GM12875 (cell line): ENCODE measurements around the gene PKN3.

Experiments used
- H3K4me3 ChIP-seq: one replicate; pipeline ENCODE4 v1.5.1; 2011; ENCODE audit warnings: low read depth, low read length, control low read depth
- CTCF ChIP-seq: IDR thresholded peaks from 2 replicates; pipeline ENCODE4 v1.5.1; 2011; ENCODE audit warnings: low read depth, mild to moderate bottlenecking, control low read depth, inconsistent platforms, low read length, moderate library complexity, borderline replicate concordance; ENCODE audit not compliant: insufficient read depth

Gene PKN3

GRCh38 chr9:128753627-128754026, 51.3 kb downstream of the PKN3 start:
- H3K4me3 ChIP-seq = no peak overlapping the region
- no peak for TF ChIP-seq CTCF

- no peak overlapping the region for H3K4me3 ChIP-seq
- TF ChIP-seq CTCF = no peak
Measured at GRCh38 chr9:128757602-128758001, 55.3 kb downstream of the PKN3 start.

GRCh38 chr9:128762671-128763449, 60.6 kb downstream of the PKN3 start:
- TF ChIP-seq CTCF = no peak
- H3K4me3 ChIP-seq = no peak overlapping the region

GRCh38 chr9:128764361-128764760, 62.1 kb downstream of the PKN3 start:
- TF ChIP-seq CTCF = no peak
- no peak overlapping the region for H3K4me3 ChIP-seq

GRCh38 chr9:128765499-128765898, 63.2 kb downstream of the PKN3 start:
- TF ChIP-seq CTCF = no peak
- H3K4me3 ChIP-seq = no peak overlapping the region

- H3K4me3 ChIP-seq = no peak overlapping the region
- no peak for TF ChIP-seq CTCF
Measured at GRCh38 chr9:128768606-128769005, 66.3 kb downstream of the PKN3 start.
